Fibroblast of mammary gland (primary cell): ENCODE results near the gene CISD1.

Experiments
- DNase-seq: peaks from one replicate; pipeline ENCODE4 v3.0.0-alpha.2; 2010; ENCODE audit warnings: low read depth
- H3K4me3 ChIP-seq: 2 replicates; pipeline ENCODE4 v1.5.1; 2011; ENCODE audit warnings: low read depth, mild to moderate bottlenecking, low read length, moderate library complexity; ENCODE audit not compliant: control insufficient read depth
- TF ChIP-seq, protein P1 (sequence below): conservative IDR thresholded peaks from 2 replicates; pipeline ENCODE4 v1.5.1; 2011; ENCODE audit warnings: low read depth, low read length, inconsistent platforms; ENCODE audit not compliant: control insufficient read depth, insufficient read depth

The CISD1 gene

DNA sequence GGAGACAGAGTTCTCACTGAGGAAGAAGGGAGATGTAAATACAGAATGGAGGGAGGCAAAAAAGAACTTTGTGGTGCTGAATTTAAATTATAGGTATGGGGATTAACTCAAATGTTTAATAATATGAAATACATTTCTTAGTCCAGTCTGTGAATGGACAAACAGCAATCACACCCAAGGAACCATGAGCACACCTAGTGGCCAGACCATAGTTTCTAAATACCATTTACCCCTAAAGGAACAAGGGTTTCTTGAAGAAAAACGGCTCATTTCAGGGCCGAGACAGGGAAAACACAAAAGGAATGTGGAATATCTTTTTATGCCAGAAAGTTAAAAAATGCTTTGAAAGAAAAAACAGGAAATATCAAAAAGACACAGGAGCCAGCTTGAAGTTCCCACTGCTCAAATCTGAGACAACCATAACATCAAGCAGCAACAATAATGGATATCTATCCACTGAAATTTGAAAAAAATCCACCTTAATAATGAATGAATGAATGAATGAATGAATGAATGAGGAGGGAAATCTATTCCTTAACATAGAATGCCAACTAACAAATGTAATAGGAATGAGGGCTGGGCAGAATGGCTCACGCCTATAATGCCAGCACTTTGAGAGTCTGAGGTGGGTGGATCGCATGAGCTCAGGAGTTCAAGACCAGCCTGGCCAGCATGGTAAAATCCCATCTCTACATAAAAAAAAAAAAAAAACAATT lies 9.8 kb upstream of the CISD1 start:
- no peak for DNase-seq
- TF ChIP-seq, protein P1, sequence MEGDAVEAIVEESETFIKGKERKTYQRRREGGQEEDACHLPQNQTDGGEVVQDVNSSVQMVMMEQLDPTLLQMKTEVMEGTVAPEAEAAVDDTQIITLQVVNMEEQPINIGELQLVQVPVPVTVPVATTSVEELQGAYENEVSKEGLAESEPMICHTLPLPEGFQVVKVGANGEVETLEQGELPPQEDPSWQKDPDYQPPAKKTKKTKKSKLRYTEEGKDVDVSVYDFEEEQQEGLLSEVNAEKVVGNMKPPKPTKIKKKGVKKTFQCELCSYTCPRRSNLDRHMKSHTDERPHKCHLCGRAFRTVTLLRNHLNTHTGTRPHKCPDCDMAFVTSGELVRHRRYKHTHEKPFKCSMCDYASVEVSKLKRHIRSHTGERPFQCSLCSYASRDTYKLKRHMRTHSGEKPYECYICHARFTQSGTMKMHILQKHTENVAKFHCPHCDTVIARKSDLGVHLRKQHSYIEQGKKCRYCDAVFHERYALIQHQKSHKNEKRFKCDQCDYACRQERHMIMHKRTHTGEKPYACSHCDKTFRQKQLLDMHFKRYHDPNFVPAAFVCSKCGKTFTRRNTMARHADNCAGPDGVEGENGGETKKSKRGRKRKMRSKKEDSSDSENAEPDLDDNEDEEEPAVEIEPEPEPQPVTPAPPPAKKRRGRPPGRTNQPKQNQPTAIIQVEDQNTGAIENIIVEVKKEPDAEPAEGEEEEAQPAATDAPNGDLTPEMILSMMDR: peak; percentile 33
- no peak overlapping the region for H3K4me3 ChIP-seq

DNA sequence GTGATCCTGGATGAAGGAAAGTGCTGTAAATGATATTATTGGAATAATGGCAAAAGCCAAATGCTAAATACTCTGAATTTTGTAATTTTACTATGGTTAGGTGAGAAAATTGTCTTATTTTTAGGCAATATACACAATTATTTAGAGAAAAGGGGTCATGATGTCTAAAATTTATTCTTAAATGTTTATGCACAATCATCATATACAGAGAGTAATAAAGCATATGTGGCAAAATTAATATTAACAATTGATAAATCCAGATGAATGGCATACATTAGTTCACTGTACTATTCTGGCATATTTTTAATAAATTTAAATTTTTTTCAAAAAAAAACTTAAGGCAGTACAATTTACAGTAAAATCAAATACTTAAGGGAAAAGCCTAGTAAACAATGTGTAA lies 8.6 kb upstream of the CISD1 start:
- DNase-seq: no peak
- TF ChIP-seq, protein P1: no peak
- H3K4me3 ChIP-seq: no peak overlapping the region

DNA sequence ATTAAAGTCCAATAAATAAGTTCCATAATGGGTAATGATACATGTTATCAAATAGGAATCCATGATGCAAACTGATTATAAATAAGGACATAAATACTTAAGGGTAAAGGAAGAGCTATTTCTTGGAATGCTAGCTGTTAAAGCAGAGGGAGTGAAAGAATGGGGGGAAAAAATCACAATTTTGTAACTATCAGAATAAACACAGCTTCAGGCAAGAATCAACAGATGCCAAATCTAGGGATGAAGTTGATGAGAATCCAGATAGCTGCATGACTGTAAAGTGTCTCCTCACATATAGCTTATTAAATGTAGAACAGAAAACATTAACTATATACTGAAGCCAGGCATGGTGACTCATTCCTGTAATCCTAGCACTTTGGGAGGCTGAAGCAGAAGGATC lies 6.2 kb upstream of the CISD1 start:
- DNase-seq: no peak
- H3K4me3 ChIP-seq: no peak overlapping the region
- TF ChIP-seq, protein P1: no peak

DNA sequence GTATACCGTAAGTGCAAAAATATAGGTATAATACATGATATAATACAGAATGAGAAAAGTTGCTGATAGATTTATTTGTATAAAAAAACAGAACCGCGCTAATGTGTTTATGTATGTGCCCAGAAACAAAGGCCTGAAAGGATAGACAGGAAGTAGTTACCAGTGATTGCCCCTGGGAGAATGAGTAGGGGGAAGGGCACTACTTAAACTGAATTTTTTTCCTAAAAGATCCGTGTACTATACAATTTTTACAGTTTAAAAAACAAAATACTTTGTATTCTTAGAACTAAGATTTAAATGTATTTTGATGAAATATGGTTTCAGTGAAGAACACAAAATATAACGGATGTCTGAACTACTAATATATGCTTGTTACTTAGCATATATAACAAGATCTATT lies 4.2 kb upstream of the CISD1 start:
- no peak overlapping the region for H3K4me3 ChIP-seq
- TF ChIP-seq, protein P1: no peak
- no peak for DNase-seq

DNA sequence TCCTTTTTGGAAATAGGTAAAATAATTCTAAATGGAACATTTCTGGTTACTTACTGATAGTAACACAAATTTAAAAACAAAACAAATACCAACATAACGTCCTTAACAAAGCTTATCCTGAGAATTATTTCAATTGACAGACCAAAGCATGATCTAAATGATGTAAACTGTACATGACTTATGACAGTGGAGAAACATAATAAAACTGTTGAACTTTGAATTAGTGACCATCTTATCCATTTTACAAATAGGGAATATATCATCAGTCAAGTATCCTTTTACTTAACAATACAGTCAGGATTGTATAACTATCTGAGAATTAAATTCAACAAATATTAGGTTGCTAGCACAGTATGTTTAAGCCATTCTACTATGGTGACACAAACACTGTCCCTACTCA lies 3.7 kb upstream of the CISD1 start:
- DNase-seq: no peak
- TF ChIP-seq, protein P1: no peak
- H3K4me3 ChIP-seq: no peak overlapping the region

DNA sequence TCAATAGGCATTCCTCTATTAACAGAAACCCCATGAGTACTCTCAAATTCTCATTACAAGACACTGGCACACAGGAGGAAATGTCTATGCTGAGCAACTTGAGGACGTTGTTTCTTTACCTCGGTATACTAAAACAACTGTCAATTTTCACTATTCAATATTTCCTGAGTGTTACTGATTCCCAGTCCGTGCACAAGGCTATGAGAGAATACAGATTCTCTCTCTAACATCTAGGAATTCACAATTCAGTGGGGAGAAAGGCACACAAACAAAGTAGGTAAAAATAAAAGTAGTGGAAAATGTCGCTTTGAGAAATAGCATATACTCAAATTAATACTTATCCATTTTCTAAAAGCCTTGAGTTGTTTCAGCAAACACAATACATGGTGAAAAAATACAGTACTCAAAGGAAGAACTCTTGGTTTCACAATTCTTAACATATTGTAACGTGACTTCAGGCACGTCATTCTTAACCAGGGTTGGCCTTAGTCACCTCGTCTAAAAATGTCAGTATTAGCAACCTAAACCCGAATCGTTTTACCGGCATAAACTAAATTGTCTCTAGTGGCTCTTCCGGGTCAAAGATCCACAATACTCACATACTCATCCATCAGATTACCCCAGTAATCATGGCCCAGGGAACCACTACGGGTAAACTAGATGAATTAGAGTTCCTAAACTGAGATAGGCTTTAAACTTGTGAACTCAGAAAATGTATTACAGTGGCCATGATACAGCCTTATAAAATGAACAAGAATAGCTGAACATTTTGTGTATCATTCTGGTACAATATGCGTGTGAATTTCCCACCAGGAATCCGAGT lies 2.7 kb upstream of the CISD1 start:
- H3K4me3 ChIP-seq: peak overlapping the region; percentile 76
- TF ChIP-seq, protein P1: no peak
- peak; percentile 83 for DNase-seq
